ENCODE data around the gene LRCH2. TPM values are rescaled to one million over a fixed set of nuclear protein-coding genes. Genes with fewer than 3 reads are reported as not detected.
A peak's percentile ranks its signal among the peaks of the same experiment; 100 is the strongest.
"Not testable (repeated sequence)": the region's sequence is repeated elsewhere in the genome, so short reads cannot be mapped to it uniquely, and the experiment has no call there.

Gene LRCH2
- total RNA-seq, 2 experiments from 2014 or later, result not detected

- H3K9me2 ChIP-seq (ENCODE audit: insufficient read depth, low read length), result no peaks in the 10 kb centered on the region
- intact Hi-C loops (cut with micrococcal nuclease; ENCODE audit: unreplicated experiment), result no loop called here
- ChIA-PET POLR2A (no interaction called here), CTCF (ENCODE audit: unreplicated experiment) (no interaction called here)
- no peaks in the 10 kb centered on the region for H3K9me3 ChIP-seq (ENCODE audit: low read length)
- no peak overlapping the region for H2AFZ ChIP-seq (ENCODE audit: low read length)
- H3K79me2 ChIP-seq (ENCODE audit: insufficient read depth, low read depth, low read length), result no peaks in the 10 kb centered on the region
- H4K20me1 ChIP-seq (ENCODE audit: insufficient read depth, low read length), result no peaks in the 10 kb centered on the region
- BruUV-seq (replicated peaks), result no TSS peak
- H3K27ac ChIP-seq (ENCODE audit: low read depth, low read length, poor library complexity, severe bottlenecking), result no peak overlapping the region
- no peak overlapping the region for H3K4me2 ChIP-seq (ENCODE audit: low read length)
- TF ChIP-seq EZH2phosphoT487 (IDR thresholded peaks at IDR 0.05; ENCODE audit: borderline replicate concordance, low read depth, low read length) (no peak), CTCF (conservative IDR thresholded peaks at IDR 0.05; ENCODE audit: low read length) (no peak)
- no peaks in the 10 kb centered on the region for H3K4me1 ChIP-seq (ENCODE audit: insufficient read depth, low read length, poor library complexity, severe bottlenecking)
- no peaks in the 10 kb centered on the region for H3K36me3 ChIP-seq (ENCODE audit: insufficient read depth, low read length)
- H3K4me3 ChIP-seq (ENCODE audit: low read depth, low read length, poor library complexity, severe bottlenecking), result no peak overlapping the region
- no peak for DNase-seq (ENCODE audit: low spot score)
Measured at GRCh38 chrX:115232933-115233496, 881 bp downstream of the LRCH2 start.

- CTCF ChIA-PET (ENCODE audit: unreplicated experiment), result no interaction called here
- no peak overlapping the region for H3K4me2 ChIP-seq (ENCODE audit: low read length)
- POLR2A ChIA-PET, result no interaction called here
- no peaks in the 10 kb centered on the region for H3K4me1 ChIP-seq (ENCODE audit: insufficient read depth, low read length, poor library complexity, severe bottlenecking)
- no peaks in the 10 kb centered on the region for H3K36me3 ChIP-seq (ENCODE audit: insufficient read depth, low read length)
- intact Hi-C loops (cut with micrococcal nuclease; ENCODE audit: unreplicated experiment), result no loop called here
- H4K20me1 ChIP-seq (ENCODE audit: insufficient read depth, low read length), result no peaks in the 10 kb centered on the region
- H3K79me2 ChIP-seq (ENCODE audit: insufficient read depth, low read depth, low read length), result no peaks in the 10 kb centered on the region
- no peaks in the 10 kb centered on the region for H3K9me2 ChIP-seq (ENCODE audit: insufficient read depth, low read length)
- no peak for DNase-seq (ENCODE audit: low spot score)
- BruUV-seq (replicated peaks), result no TSS peak
- H3K4me3 ChIP-seq (ENCODE audit: low read depth, low read length, poor library complexity, severe bottlenecking), result no peak overlapping the region
- no peak overlapping the region for H2AFZ ChIP-seq (ENCODE audit: low read length)
- TF ChIP-seq CTCF (conservative IDR thresholded peaks at IDR 0.05; ENCODE audit: low read length) (no peak), EZH2phosphoT487 (IDR thresholded peaks at IDR 0.05; ENCODE audit: borderline replicate concordance, low read depth, low read length) (no peak)
- H3K27ac ChIP-seq (ENCODE audit: low read depth, low read length, poor library complexity, severe bottlenecking), result no peak overlapping the region
- no peaks in the 10 kb centered on the region for H3K9me3 ChIP-seq (ENCODE audit: low read length)
Measured at GRCh38 chrX:115229337-115230003, 4.4 kb downstream of the LRCH2 start.

- DNase-seq (ENCODE audit: low spot score), result peak; percentile 0
- intact Hi-C loops (cut with micrococcal nuclease; ENCODE audit: unreplicated experiment), result no loop called here
- TF ChIP-seq CTCF (conservative IDR thresholded peaks at IDR 0.05; ENCODE audit: low read length) (0 out of 2 replicates have a peak, but pooled peaks have one; percentile 29), EZH2phosphoT487 (IDR thresholded peaks at IDR 0.05; ENCODE audit: borderline replicate concordance, low read depth, low read length) (no peak)
Measured at GRCh38 chrX:115226929-115227328, 7.0 kb downstream of the LRCH2 start.

GRCh38 chrX:115217346-115217745 is 16.6 kb downstream of the LRCH2 start:
- H3K9me2 ChIP-seq (ENCODE audit: insufficient read depth, low read length); H4K20me1 ChIP-seq (ENCODE audit: insufficient read depth, low read length); BruUV-seq (replicated peaks); H2AFZ ChIP-seq (ENCODE audit: low read length); POLR2A ChIA-PET; DNase-seq (ENCODE audit: low spot score); H3K4me1 ChIP-seq (ENCODE audit: insufficient read depth, low read length, poor library complexity, severe bottlenecking); intact Hi-C loops (cut with micrococcal nuclease; ENCODE audit: unreplicated experiment); H3K36me3 ChIP-seq (ENCODE audit: insufficient read depth, low read length); H3K27ac ChIP-seq (ENCODE audit: low read depth, low read length, poor library complexity, severe bottlenecking); H3K79me2 ChIP-seq (ENCODE audit: insufficient read depth, low read depth, low read length); H3K4me3 ChIP-seq (ENCODE audit: low read depth, low read length, poor library complexity, severe bottlenecking); H3K4me2 ChIP-seq (ENCODE audit: low read length); CTCF ChIA-PET (ENCODE audit: unreplicated experiment); H3K9me3 ChIP-seq (ENCODE audit: low read length): not testable (repeated sequence)

More at GRCh38 chrX:115226929-115227328, 7.0 kb downstream of the LRCH2 start:
- no TSS peak for BruUV-seq (replicated peaks)
- Histone ChIP-seq H4K20me1 (ENCODE audit: insufficient read depth, low read length) (no peaks in the 10 kb centered on the region), H3K79me2 (ENCODE audit: insufficient read depth, low read depth, low read length) (no peaks in the 10 kb centered on the region), H2AFZ (ENCODE audit: low read length) (no peak overlapping the region), H3K9me2 (ENCODE audit: insufficient read depth, low read length) (no peaks in the 10 kb centered on the region), H3K27ac (ENCODE audit: low read depth, low read length, poor library complexity, severe bottlenecking) (no peak overlapping the region), H3K9me3 (ENCODE audit: low read length) (no peaks in the 10 kb centered on the region), H3K4me1 (ENCODE audit: insufficient read depth, low read length, poor library complexity, severe bottlenecking) (no peaks in the 10 kb centered on the region), H3K36me3 (ENCODE audit: insufficient read depth, low read length) (no peaks in the 10 kb centered on the region), H3K4me2 (ENCODE audit: low read length) (no peak overlapping the region), H3K4me3 (ENCODE audit: low read depth, low read length, poor library complexity, severe bottlenecking) (no peak overlapping the region)
- POLR2A ChIA-PET, result no interaction called here
- CTCF ChIA-PET (ENCODE audit: unreplicated experiment), result no interaction called here

Data from OCI-LY7 (cell line).